ENCODE measurements around the gene EXOC6B. TPM values are rescaled to one million over a fixed set of nuclear protein-coding genes. Genes with fewer than 3 reads are reported as not detected.

Gene EXOC6B
- total and polyA plus RNA-seq, 9 of the 15 experiments (the other 6 are each of a cell fraction or from before 2014, with no cell fraction given): 0.28 to 4.2 (median 2.0) TPM

DNA sequence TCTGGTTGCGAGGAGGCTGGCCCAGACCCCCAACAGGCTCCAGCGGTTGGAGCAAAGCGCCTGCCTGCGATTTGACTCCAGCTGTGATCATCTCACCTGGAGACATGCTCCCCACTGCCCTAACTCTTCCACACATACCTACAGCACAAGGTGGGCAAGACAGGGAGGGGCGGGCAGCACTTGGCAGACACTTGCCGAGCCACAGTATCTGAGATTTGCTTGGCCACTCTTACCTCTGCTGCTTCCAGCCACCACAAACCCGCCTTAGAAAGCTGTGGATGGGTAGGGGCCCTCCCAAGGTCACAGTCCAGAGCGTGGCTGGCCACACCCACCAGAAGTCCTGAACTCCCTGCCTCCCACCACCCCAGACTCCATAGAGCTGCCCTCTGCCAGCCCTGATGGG is 686.4 kb downstream of the EXOC6B start (continued):
- TF ChIP-seq, protein P1, sequence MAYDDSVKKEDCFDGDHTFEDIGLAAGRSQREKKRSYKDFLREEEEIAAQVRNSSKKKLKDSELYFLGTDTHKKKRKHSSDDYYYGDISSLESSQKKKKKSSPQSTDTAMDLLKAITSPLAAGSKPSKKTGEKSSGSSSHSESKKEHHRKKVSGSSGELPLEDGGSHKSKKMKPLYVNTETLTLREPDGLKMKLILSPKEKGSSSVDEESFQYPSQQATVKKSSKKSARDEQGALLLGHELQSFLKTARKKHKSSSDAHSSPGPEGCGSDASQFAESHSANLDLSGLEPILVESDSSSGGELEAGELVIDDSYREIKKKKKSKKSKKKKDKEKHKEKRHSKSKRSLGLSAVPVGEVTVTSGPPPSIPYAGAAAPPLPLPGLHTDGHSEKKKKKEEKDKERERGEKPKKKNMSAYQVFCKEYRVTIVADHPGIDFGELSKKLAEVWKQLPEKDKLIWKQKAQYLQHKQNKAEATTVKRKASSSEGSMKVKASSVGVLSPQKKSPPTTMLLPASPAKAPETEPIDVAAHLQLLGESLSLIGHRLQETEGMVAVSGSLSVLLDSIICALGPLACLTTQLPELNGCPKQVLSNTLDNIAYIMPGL (CRISPR knock-in tag; IDR thresholded peaks at IDR 0.05): no peak
- TF ChIP-seq TCF3 (CRISPR knock-in tag; IDR thresholded peaks at IDR 0.05) (no peak), JUN (IDR thresholded peaks at IDR 0.05; ENCODE audit: borderline replicate concordance, low read depth, low read length) (no peak), JUN (CRISPR knock-in tag; IDR thresholded peaks at IDR 0.05; ENCODE audit: borderline replicate concordance) (no peak), PTTG1 (tag; IDR thresholded peaks at IDR 0.05; ENCODE audit: low read depth) (no peak)

DNA sequence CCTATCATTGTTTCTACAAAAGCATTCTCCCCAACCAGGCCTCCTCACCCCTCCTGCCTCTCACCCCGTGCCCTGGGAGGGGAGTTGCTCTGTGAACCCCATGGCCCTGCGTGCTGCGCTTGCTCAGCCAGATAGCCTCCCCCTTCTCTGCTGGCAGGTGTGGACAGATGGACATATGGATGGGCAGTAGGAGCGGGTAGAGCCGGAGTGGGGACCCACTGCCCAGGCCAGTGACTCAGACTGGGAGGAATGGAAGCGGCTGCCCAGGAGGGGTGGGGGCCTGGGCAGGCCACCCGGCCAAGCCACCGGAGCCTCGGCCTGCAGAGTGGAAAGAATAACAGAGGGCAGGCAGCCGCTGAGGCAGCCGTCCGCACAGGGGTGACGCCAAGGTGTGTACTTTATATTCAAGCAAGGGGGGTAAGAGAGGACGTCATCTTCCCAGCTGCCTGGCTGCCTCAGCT is 686.9 kb downstream of the EXOC6B start:
- FAIRE-seq: no peak
- no peak overlapping the region for H3K4me3 ChIP-seq
- in situ Hi-C loops (cut with MboI): no loop called here
- no peak overlapping the region for H3K9ac ChIP-seq (ENCODE audit: insufficient read depth in 1 of 2, low read depth in 2 of 2, low read length in 2 of 2)
- ChIA-PET CTCF (ENCODE audit: low intra/inter-chr PET ratio) (interaction anchor here (1.2 kb wide), 1 partner anchor 12 kb away, joined by 3 read pairs; no protein-coding TSS in a partner anchor), POLR2A (no interaction called here)
- H3K36me3 ChIP-seq (ENCODE audit: control insufficient read depth, insufficient read depth, low read length): no peaks in the 10 kb centered on the region
- no peak overlapping the region for H3K4me2 ChIP-seq (ENCODE audit: insufficient read depth, low read length)
- H3K79me2 ChIP-seq (ENCODE audit: control insufficient read depth, insufficient read depth, low read length): no peaks in the 10 kb centered on the region
- no peak overlapping the region for H3K27ac ChIP-seq (ENCODE audit: extremely low read depth, low read depth, low read length)
- H4K20me1 ChIP-seq (replicated peaks; ENCODE audit: control insufficient read depth, insufficient read depth, low read length): no peaks in the 10 kb centered on the region
- H3K27me3 ChIP-seq (ENCODE audit: control insufficient read depth in 2 of 2, insufficient read depth in 2 of 2, low read length in 2 of 2): peaks cover 0 to 25% of the 10 kb centered on the region in 2 experiments; a peak in 2 of 5 replicates
- H3K9me3 ChIP-seq (replicated peaks; ENCODE audit: control insufficient read depth, insufficient read depth, low read depth, low read length): no peaks in the 10 kb centered on the region
- 5% methylated on average over 10 of the region's 14 CpGs for WGBS (ENCODE audit: insufficient coverage, low coverage, missing lambda C conversion rate)
- peaks cover 5% of the 10 kb centered on the region for H3K9me1 ChIP-seq (ENCODE audit: control insufficient read depth, insufficient read depth, low read length)
- no TSS peak for BruUV-seq (replicated peaks)
- no peak for ATAC-seq
- DNase-seq (ENCODE audit: extremely low read depth in 1 of 4, low spot score in 3 of 4): no peak
- H2AFZ ChIP-seq (ENCODE audit: low read depth, low read length): no peak overlapping the region
- intact Hi-C loops (cut with micrococcal nuclease): loop anchor here (5.0 kb wide), 1 partner anchor 592 kb away; no protein-coding TSS in a partner anchor
- H3K4me1 ChIP-seq (replicated peaks in 1 of 2; ENCODE audit: control insufficient read depth in 2 of 2, insufficient read depth in 2 of 2, low read length in 2 of 2): peaks cover 0 to 21% of the 10 kb centered on the region in 2 experiments; a peak in 2 of 5 replicates
- TF ChIP-seq NELFE (IDR thresholded peaks at IDR 0.05; ENCODE audit: insufficient read depth, insufficient read length) (no peak), MAFF (IDR thresholded peaks at IDR 0.05; ENCODE audit: low read length) (no peak), ZFP1 (CRISPR knock-in tag; IDR thresholded peaks at IDR 0.05) (no peak), HCFC1 (IDR thresholded peaks at IDR 0.05; ENCODE audit: low read depth, low read length) (no peak), NFIX (CRISPR knock-in tag; IDR thresholded peaks at IDR 0.05; ENCODE audit: low read depth) (no peak), ZNF431 (CRISPR knock-in tag; IDR thresholded peaks at IDR 0.05) (no peak), SREBF2 (CRISPR knock-in tag; IDR thresholded peaks at IDR 0.05) (no peak), SMARCA4 (IDR thresholded peaks at IDR 0.05) (no peak), ZNF253 (CRISPR knock-in tag; conservative IDR thresholded peaks at IDR 0.05) (no peak)
- TF ChIP-seq, protein P2, sequence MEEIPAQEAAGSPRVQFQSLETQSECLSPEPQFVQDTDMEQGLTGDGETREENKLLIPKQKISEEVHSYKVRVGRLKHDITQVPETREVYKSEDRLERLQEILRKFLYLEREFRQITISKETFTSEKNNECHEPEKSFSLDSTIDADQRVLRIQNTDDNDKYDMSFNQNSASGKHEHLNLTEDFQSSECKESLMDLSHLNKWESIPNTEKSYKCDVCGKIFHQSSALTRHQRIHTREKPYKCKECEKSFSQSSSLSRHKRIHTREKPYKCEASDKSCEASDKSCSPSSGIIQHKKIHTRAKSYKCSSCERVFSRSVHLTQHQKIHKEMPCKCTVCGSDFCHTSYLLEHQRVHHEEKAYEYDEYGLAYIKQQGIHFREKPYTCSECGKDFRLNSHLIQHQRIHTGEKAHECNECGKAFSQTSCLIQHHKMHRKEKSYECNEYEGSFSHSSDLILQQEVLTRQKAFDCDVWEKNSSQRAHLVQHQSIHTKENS (CRISPR knock-in tag; IDR thresholded peaks at IDR 0.05): no peak
- TF ChIP-seq, protein P3, sequence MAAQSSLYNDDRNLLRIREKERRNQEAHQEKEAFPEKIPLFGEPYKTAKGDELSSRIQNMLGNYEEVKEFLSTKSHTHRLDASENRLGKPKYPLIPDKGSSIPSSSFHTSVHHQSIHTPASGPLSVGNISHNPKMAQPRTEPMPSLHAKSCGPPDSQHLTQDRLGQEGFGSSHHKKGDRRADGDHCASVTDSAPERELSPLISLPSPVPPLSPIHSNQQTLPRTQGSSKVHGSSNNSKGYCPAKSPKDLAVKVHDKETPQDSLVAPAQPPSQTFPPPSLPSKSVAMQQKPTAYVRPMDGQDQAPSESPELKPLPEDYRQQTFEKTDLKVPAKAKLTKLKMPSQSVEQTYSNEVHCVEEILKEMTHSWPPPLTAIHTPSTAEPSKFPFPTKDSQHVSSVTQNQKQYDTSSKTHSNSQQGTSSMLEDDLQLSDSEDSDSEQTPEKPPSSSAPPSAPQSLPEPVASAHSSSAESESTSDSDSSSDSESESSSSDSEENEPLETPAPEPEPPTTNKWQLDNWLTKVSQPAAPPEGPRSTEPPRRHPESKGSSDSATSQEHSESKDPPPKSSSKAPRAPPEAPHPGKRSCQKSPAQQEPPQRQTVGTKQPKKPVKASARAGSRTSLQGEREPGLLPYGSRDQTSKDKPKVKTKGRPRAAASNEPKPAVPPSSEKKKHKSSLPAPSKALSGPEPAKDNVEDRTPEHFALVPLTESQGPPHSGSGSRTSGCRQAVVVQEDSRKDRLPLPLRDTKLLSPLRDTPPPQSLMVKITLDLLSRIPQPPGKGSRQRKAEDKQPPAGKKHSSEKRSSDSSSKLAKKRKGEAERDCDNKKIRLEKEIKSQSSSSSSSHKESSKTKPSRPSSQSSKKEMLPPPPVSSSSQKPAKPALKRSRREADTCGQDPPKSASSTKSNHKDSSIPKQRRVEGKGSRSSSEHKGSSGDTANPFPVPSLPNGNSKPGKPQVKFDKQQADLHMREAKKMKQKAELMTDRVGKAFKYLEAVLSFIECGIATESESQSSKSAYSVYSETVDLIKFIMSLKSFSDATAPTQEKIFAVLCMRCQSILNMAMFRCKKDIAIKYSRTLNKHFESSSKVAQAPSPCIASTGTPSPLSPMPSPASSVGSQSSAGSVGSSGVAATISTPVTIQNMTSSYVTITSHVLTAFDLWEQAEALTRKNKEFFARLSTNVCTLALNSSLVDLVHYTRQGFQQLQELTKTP (IDR thresholded peaks at IDR 0.05; ENCODE audit: low read depth in 1 of 2, partially characterized antibody in 2 of 2): no peak

Data from K562 (cell line).